Liver (tissue), 9 donors: ENCODE data around the gene WWOX. TPM values are rescaled to one million over a fixed set of nuclear protein-coding genes. Genes with fewer than 3 reads are reported as not detected.

Experiments used
- DNase-seq: peaks from one replicate; pipeline ENCODE4 v3.0.0-alpha.2; 2017; ENCODE audit warnings: low spot score
- H3K27ac ChIP-seq, 2 donors: one replicate each; pipeline ENCODE4 v1.7.0; 2013; ENCODE audit warnings: inconsistent platforms in 2 of 2, low read length in 2 of 2, control low read depth in 1 of 2, low read depth in 1 of 2, mild to moderate bottlenecking in 1 of 2
- H3K27me3 ChIP-seq, 4 donors: one replicate each; pipeline versions ENCODE4 v1.6.1 to v1.7.0; 2013; ENCODE audit warnings: low read length in 3 of 4, inconsistent platforms in 1 of 4, mild to moderate bottlenecking in 1 of 4, moderate library complexity in 1 of 4; ENCODE audit not compliant: control insufficient read depth in 4 of 4, insufficient read depth in 4 of 4
- H3K36me3 ChIP-seq, 4 donors: one replicate each; pipeline versions ENCODE4 v1.6.1 to v1.7.0; 2013; ENCODE audit warnings: low read length in 3 of 4, mild to moderate bottlenecking in 3 of 4, low read depth in 1 of 4, moderate library complexity in 1 of 4; ENCODE audit not compliant: control insufficient read depth in 4 of 4, insufficient read depth in 3 of 4
- H3K4me1 ChIP-seq, 4 donors: one replicate each; pipeline versions ENCODE4 v1.6.1 to v1.7.0; 2013; ENCODE audit warnings: low read length in 3 of 4, mild to moderate bottlenecking in 3 of 4, moderate library complexity in 1 of 4; ENCODE audit not compliant: control insufficient read depth in 4 of 4, insufficient read depth in 4 of 4
- H3K4me3 ChIP-seq, 3 donors: one replicate each; pipeline versions ENCODE4 v1.6.1 to v1.7.0; 2013; ENCODE audit warnings: low read length in 3 of 3, control low read depth in 1 of 3, low read depth in 1 of 3, mild to moderate bottlenecking in 1 of 3
- H3K9ac ChIP-seq, 2 donors: one replicate each; pipeline ENCODE4 v1.7.0; 2013; ENCODE audit warnings: low read length in 2 of 2, mild to moderate bottlenecking in 2 of 2, moderate library complexity in 2 of 2, control low read depth in 1 of 2, low read depth in 1 of 2
- H3K9me3 ChIP-seq, 4 donors: one replicate each; pipeline versions ENCODE4 v1.6.1 to v1.7.0; 2013; ENCODE audit warnings: low read length in 3 of 4; ENCODE audit not compliant: control insufficient read depth in 4 of 4
- EGR1 ChIP-seq, 2 donors: IDR thresholded peaks; 2 replicates each; pipeline ENCODE4 v1.6.1; 2016 to 2018; ENCODE audit warnings: antibody characterized with exemption in 2 of 2, low read depth in 2 of 2
- FOXA1 ChIP-seq: IDR thresholded peaks from 2 replicates; pipeline ENCODE4 v1.6.1; 2016; ENCODE audit warnings: antibody characterized with exemption
- FOXA2 ChIP-seq: IDR thresholded peaks from 2 replicates; pipeline ENCODE4 v1.6.1; 2016; ENCODE audit warnings: antibody characterized with exemption
- GABPA ChIP-seq, 2 donors: IDR thresholded peaks in 1 of 2; conservative IDR thresholded peaks in 1 of 2; 2 replicates each; pipeline ENCODE4 v1.6.1; 2016; ENCODE audit warnings: antibody characterized with exemption in 2 of 2, mild to moderate bottlenecking in 1 of 2, moderate library complexity in 1 of 2
- HNF4A ChIP-seq, 2 donors: conservative IDR thresholded peaks; 2 replicates each; pipeline ENCODE4 v1.6.1; 2016; ENCODE audit warnings: antibody characterized with exemption in 2 of 2, mild to moderate bottlenecking in 2 of 2
- HNF4G ChIP-seq: IDR thresholded peaks from 2 replicates; pipeline ENCODE4 v1.6.1; 2016; ENCODE audit warnings: antibody characterized with exemption
- JUND ChIP-seq, 2 donors: IDR thresholded peaks; 2 replicates each; pipeline ENCODE4 v1.6.1; 2016; ENCODE audit warnings: antibody characterized with exemption in 2 of 2
- NR2F2 ChIP-seq: IDR thresholded peaks from 2 replicates; pipeline ENCODE4 v1.6.1; 2016; ENCODE audit warnings: antibody characterized with exemption
- RAD21 ChIP-seq, 2 donors: IDR thresholded peaks; 2 replicates each; pipeline ENCODE4 v1.6.1; 2016; ENCODE audit warnings: antibody characterized with exemption in 2 of 2, mild to moderate bottlenecking in 2 of 2
- RXRA ChIP-seq, 2 donors: IDR thresholded peaks; 2 replicates each; pipeline ENCODE4 v1.6.1; 2017 to 2018; ENCODE audit warnings: antibody characterized with exemption in 2 of 2, mild to moderate bottlenecking in 1 of 2
- SP1 ChIP-seq: IDR thresholded peaks from 2 replicates; pipeline ENCODE4 v1.6.1; 2018; ENCODE audit warnings: antibody characterized with exemption, mild to moderate bottlenecking
- TAF1 ChIP-seq: conservative IDR thresholded peaks from 2 replicates; pipeline ENCODE4 v1.6.1; 2016; ENCODE audit warnings: antibody characterized with exemption, mild to moderate bottlenecking
- YY1 ChIP-seq: IDR thresholded peaks from 2 replicates; pipeline ENCODE4 v1.6.1; 2016; ENCODE audit warnings: antibody characterized with exemption, mild to moderate bottlenecking
- WGBS: extraction: QIAGEN DNeasy Blood & Tissue Kit; methylation state at CpG from one replicate; pipeline ENCODE4 v1.1.7; 2013; 5-methylcytosine and 5-hydroxymethylcytosine counted together
- polyA plus RNA-seq, 2 donors: library from polyadenylated mRNA; stranded (reverse) in 1 of 2; unstranded in 1 of 2; fragments of 200-250 nt in 1 of 2; fragments of >200 nt in 1 of 2; fragmentation: Nextera tagmentation in 1 of 2; extraction: Ambion mirVana in 1 of 2; gene quantifications; one replicate each; pipeline versions ENCODE4 v1.2.1 to v1.2.3, GENCODE V29; 2013 to 2015
- total RNA-seq, 2 donors: library from RNA; depleted of rRNA; stranded (reverse); fragments of >200 nt; gene quantifications; one replicate each; pipeline ENCODE4 v1.2.3, GENCODE V29; 2014
- TF ChIP-seq, protein P1 (sequence below): fragments of 150-350 bp; IDR thresholded peaks from 2 replicates; pipeline ENCODE4 v1.5.1; 2017; ENCODE audit warnings: improper control_type of control experiment, low read depth, low read length; ENCODE audit not compliant: missing input control
- TF ChIP-seq, protein P2 (sequence below): IDR thresholded peaks from 2 replicates; pipeline ENCODE4 v1.6.1; 2016; ENCODE audit warnings: antibody characterized with exemption
- TF ChIP-seq, protein P3 (sequence below): IDR thresholded peaks from 2 replicates; pipeline ENCODE4 v1.6.1; 2016; ENCODE audit warnings: antibody characterized with exemption
- TF ChIP-seq, protein P4 (sequence below): IDR thresholded peaks from 2 replicates; pipeline ENCODE4 v1.6.1; 2016; ENCODE audit warnings: antibody characterized with exemption, mild to moderate bottlenecking
- TF ChIP-seq, protein P5 (sequence below): IDR thresholded peaks from 2 replicates; pipeline ENCODE4 v1.6.1; 2016; ENCODE audit warnings: antibody characterized with exemption
- donor health status: healthy.
- donor health status: healthy.
- donor health status: healthy.
- donor health status: healthy.
- donor health status: healthy.

WWOX gene
- total and polyA plus RNA-seq, 4 donors, result 9.8 to 46.0 (median 15.3) TPM

DNA sequence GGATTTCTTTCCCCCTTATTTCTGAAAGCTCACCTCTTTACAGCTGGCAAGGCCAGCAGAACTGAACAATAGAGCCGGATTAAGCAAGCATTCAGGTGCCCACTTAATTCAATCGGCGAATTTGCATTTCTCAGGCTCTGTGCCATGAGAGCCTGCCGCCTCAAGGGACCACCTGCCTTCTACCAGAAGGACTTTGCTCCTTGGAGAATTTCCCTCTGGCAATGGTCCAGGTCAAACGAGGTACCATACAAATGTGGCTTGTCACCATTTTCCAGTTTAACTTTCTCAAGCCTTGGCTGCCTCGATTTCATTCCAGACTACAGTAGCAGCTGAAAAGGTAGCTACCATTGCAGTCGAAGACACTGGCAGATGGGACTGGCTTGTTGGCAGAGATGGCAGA, 967.1 kb downstream of the WWOX start:
- no peaks in the 10 kb centered on the region for H3K36me3 ChIP-seq
- WGBS, result 78% methylated on average over 7 of the region's 7 CpGs
- H3K27ac ChIP-seq, result no peak overlapping the region
- no peak for DNase-seq
- no peaks in the 10 kb centered on the region for H3K27me3 ChIP-seq
- no peak overlapping the region for H3K9ac ChIP-seq
- no peak overlapping the region for H3K4me3 ChIP-seq
- H3K4me1 ChIP-seq, result no peaks in the 10 kb centered on the region
- H3K9me3 ChIP-seq, result no peaks in the 10 kb centered on the region
- no peak for TF ChIP-seq GABPA (IDR thresholded peaks at IDR 0.05 in 1 of 2, conservative IDR thresholded peaks at IDR 0.05 in 1 of 2)
- no peak for TF ChIP-seq FOXA2
- TF ChIP-seq JUND (IDR thresholded peaks at IDR 0.05), result no peak
- TF ChIP-seq, protein P1, sequence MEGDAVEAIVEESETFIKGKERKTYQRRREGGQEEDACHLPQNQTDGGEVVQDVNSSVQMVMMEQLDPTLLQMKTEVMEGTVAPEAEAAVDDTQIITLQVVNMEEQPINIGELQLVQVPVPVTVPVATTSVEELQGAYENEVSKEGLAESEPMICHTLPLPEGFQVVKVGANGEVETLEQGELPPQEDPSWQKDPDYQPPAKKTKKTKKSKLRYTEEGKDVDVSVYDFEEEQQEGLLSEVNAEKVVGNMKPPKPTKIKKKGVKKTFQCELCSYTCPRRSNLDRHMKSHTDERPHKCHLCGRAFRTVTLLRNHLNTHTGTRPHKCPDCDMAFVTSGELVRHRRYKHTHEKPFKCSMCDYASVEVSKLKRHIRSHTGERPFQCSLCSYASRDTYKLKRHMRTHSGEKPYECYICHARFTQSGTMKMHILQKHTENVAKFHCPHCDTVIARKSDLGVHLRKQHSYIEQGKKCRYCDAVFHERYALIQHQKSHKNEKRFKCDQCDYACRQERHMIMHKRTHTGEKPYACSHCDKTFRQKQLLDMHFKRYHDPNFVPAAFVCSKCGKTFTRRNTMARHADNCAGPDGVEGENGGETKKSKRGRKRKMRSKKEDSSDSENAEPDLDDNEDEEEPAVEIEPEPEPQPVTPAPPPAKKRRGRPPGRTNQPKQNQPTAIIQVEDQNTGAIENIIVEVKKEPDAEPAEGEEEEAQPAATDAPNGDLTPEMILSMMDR, result no peak
- no peak for TF ChIP-seq RXRA (IDR thresholded peaks at IDR 0.05)
- TF ChIP-seq EGR1 (IDR thresholded peaks at IDR 0.05; ENCODE audit: low read depth in 2 of 2), result no peak
- TF ChIP-seq YY1, result no peak
- no peak for TF ChIP-seq HNF4G

DNA sequence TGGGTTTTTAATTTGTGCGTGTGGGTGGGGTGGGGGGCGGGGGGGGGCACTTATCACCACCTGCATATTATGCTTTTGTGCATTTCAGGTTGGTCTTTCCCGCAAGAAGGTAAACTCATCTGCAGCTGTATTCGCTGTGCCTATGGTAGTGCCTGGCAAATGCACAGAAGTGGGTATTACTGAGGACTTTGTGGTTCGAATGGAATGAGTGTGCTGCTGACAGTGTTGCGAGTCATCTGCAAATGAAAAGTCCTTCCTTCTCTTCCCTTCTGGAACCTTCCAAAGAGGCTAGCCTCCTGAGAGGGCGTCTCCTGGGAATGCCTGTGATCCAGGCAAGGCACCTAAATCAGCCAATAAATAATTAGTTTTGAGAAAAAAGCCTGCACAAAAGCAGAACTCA, 968.1 kb downstream of the WWOX start:
- no peaks in the 10 kb centered on the region for H3K27me3 ChIP-seq
- no peaks in the 10 kb centered on the region for H3K4me1 ChIP-seq
- H3K27ac ChIP-seq, result no peak overlapping the region
- no peak overlapping the region for H3K9ac ChIP-seq
- H3K9me3 ChIP-seq, result no peaks in the 10 kb centered on the region
- 95% methylated on average over 7 of the region's 7 CpGs for WGBS
- no peak for DNase-seq
- no peak overlapping the region for H3K4me3 ChIP-seq
- no peak for TF ChIP-seq HNF4A (conservative IDR thresholded peaks at IDR 0.05)
- TF ChIP-seq FOXA1, result no peak
- TF ChIP-seq, protein P2, sequence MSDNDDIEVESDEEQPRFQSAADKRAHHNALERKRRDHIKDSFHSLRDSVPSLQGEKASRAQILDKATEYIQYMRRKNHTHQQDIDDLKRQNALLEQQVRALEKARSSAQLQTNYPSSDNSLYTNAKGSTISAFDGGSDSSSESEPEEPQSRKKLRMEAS, result no peak
- TF ChIP-seq YY1, result no peak
- TF ChIP-seq RXRA (IDR thresholded peaks at IDR 0.05), result no peak
- TF ChIP-seq RAD21 (IDR thresholded peaks at IDR 0.05), result no peak
- no peak for TF ChIP-seq GABPA (IDR thresholded peaks at IDR 0.05 in 1 of 2, conservative IDR thresholded peaks at IDR 0.05 in 1 of 2)
- TF ChIP-seq TAF1, result no peak
- no peak for TF ChIP-seq FOXA2
- TF ChIP-seq, protein P3, sequence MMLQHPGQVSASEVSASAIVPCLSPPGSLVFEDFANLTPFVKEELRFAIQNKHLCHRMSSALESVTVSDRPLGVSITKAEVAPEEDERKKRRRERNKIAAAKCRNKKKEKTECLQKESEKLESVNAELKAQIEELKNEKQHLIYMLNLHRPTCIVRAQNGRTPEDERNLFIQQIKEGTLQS, result no peak
- TF ChIP-seq, protein P4, sequence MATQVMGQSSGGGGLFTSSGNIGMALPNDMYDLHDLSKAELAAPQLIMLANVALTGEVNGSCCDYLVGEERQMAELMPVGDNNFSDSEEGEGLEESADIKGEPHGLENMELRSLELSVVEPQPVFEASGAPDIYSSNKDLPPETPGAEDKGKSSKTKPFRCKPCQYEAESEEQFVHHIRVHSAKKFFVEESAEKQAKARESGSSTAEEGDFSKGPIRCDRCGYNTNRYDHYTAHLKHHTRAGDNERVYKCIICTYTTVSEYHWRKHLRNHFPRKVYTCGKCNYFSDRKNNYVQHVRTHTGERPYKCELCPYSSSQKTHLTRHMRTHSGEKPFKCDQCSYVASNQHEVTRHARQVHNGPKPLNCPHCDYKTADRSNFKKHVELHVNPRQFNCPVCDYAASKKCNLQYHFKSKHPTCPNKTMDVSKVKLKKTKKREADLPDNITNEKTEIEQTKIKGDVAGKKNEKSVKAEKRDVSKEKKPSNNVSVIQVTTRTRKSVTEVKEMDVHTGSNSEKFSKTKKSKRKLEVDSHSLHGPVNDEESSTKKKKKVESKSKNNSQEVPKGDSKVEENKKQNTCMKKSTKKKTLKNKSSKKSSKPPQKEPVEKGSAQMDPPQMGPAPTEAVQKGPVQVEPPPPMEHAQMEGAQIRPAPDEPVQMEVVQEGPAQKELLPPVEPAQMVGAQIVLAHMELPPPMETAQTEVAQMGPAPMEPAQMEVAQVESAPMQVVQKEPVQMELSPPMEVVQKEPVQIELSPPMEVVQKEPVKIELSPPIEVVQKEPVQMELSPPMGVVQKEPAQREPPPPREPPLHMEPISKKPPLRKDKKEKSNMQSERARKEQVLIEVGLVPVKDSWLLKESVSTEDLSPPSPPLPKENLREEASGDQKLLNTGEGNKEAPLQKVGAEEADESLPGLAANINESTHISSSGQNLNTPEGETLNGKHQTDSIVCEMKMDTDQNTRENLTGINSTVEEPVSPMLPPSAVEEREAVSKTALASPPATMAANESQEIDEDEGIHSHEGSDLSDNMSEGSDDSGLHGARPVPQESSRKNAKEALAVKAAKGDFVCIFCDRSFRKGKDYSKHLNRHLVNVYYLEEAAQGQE, result no peak
- TF ChIP-seq NR2F2, result no peak
- TF ChIP-seq, protein P1, result no peak
- TF ChIP-seq EGR1 (IDR thresholded peaks at IDR 0.05; ENCODE audit: low read depth in 2 of 2), result no peak
- TF ChIP-seq, protein P5, sequence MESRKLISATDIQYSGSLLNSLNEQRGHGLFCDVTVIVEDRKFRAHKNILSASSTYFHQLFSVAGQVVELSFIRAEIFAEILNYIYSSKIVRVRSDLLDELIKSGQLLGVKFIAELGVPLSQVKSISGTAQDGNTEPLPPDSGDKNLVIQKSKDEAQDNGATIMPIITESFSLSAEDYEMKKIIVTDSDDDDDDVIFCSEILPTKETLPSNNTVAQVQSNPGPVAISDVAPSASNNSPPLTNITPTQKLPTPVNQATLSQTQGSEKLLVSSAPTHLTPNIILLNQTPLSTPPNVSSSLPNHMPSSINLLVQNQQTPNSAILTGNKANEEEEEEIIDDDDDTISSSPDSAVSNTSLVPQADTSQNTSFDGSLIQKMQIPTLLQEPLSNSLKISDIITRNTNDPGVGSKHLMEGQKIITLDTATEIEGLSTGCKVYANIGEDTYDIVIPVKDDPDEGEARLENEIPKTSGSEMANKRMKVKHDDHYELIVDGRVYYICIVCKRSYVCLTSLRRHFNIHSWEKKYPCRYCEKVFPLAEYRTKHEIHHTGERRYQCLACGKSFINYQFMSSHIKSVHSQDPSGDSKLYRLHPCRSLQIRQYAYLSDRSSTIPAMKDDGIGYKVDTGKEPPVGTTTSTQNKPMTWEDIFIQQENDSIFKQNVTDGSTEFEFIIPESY, result no peak
- no peak for TF ChIP-seq JUND (IDR thresholded peaks at IDR 0.05)
- TF ChIP-seq SP1, result no peak
- TF ChIP-seq HNF4G, result no peak
- no peaks in the 10 kb centered on the region for H3K36me3 ChIP-seq
